OCI-M1 (cell line): ENCODE data around the gene C1orf174.
"Not testable (repeated sequence)": the region's sequence is repeated elsewhere in the genome, so short reads cannot be mapped to it uniquely, and the experiment has no call there.

Experiments
- DNase-seq: peaks from one replicate; lab custom pipeline; 2025; lab: John Stamatoyannopoulos, UW

The C1orf174 gene

GRCh38 chr1:3925762-3926161, 25.7 kb upstream of the C1orf174 start:
- no peak for DNase-seq

GRCh38 chr1:3925256-3925655, 25.2 kb upstream of the C1orf174 start:
- no peak for DNase-seq

- DNase-seq, result no peak
Observed at GRCh38 chr1:3924825-3925220, 24.8 kb upstream of the C1orf174 start.

GRCh38 chr1:3924186-3924824, 24.2 kb upstream of the C1orf174 start:
- DNase-seq, result no peak

- DNase-seq, result no peak
Observed at GRCh38 chr1:3923378-3924185, 23.5 kb upstream of the C1orf174 start.

- no peak for DNase-seq
Observed at GRCh38 chr1:3922851-3923250, 22.8 kb upstream of the C1orf174 start.

GRCh38 chr1:3922201-3922725, 22.2 kb upstream of the C1orf174 start:
- no peak for DNase-seq

GRCh38 chr1:3921765-3922164, 21.7 kb upstream of the C1orf174 start:
- DNase-seq, result no peak

- no peak for DNase-seq
Observed at GRCh38 chr1:3919706-3920105, 19.6 kb upstream of the C1orf174 start.

- no peak for DNase-seq
Observed at GRCh38 chr1:3918966-3919611, 19.0 kb upstream of the C1orf174 start.

GRCh38 chr1:3918359-3918758, 18.3 kb upstream of the C1orf174 start:
- DNase-seq, result not testable (repeated sequence)

- DNase-seq, result no peak
Observed at GRCh38 chr1:3917761-3918160, 17.7 kb upstream of the C1orf174 start.

- DNase-seq, result no peak
Observed at GRCh38 chr1:3915551-3916121, 15.6 kb upstream of the C1orf174 start.

GRCh38 chr1:3914911-3915310, 14.8 kb upstream of the C1orf174 start:
- no peak for DNase-seq

GRCh38 chr1:3914331-3914851, 14.3 kb upstream of the C1orf174 start:
- no peak for DNase-seq

GRCh38 chr1:3912809-3913685, 13.0 kb upstream of the C1orf174 start:
- DNase-seq, result no peak

- no peak for DNase-seq
Observed at GRCh38 chr1:3911981-3912808, 12.1 kb upstream of the C1orf174 start.

- DNase-seq, result peak; percentile 70
Observed at GRCh38 chr1:3910857-3911845, 11.1 kb upstream of the C1orf174 start.
